Hematopoietic multipotent progenitor cell (in vitro differentiated cells): ENCODE results near the gene CILP2. TPM values are rescaled to one million over a fixed set of nuclear protein-coding genes. Genes with fewer than 3 reads are reported as not detected.

Experiments
- DNase-seq, 3 donors: peaks; one replicate each; pipeline ENCODE4 v3.0.0-alpha.2; 2011 to 2015; ENCODE audit warnings: low read depth in 2 of 3, low spot score in 2 of 3
- total RNA-seq: library from RNA; depleted of rRNA; stranded (reverse); fragments of >200 nt; gene quantifications from one replicate; pipeline ENCODE4 v1.2.3, GENCODE V29; 2012

The CILP2 gene
- total RNA-seq, 1 donor = 0.27 TPM

DNA sequence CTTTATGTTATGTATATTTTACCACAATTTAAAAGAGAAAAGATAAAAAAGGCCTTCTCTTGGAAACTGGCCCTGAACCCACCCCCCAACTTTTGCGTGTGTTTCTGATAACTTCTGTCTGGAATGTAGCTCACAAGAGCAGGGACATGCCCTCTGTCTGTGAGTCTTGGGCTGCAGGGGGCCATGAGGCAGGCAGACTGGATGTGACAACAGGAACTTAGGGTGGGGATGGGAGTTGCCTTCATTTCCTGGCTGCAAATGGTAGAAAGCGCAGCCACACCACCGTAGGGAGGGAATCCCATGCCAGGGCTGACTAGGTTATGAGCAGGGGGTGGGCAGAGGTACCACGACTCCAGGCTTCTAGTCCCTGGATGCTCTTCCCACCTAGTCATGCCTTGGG, 21.9 kb downstream of the CILP2 start:
- peak in 1 of 3 donors; percentile 52 for DNase-seq

DNA sequence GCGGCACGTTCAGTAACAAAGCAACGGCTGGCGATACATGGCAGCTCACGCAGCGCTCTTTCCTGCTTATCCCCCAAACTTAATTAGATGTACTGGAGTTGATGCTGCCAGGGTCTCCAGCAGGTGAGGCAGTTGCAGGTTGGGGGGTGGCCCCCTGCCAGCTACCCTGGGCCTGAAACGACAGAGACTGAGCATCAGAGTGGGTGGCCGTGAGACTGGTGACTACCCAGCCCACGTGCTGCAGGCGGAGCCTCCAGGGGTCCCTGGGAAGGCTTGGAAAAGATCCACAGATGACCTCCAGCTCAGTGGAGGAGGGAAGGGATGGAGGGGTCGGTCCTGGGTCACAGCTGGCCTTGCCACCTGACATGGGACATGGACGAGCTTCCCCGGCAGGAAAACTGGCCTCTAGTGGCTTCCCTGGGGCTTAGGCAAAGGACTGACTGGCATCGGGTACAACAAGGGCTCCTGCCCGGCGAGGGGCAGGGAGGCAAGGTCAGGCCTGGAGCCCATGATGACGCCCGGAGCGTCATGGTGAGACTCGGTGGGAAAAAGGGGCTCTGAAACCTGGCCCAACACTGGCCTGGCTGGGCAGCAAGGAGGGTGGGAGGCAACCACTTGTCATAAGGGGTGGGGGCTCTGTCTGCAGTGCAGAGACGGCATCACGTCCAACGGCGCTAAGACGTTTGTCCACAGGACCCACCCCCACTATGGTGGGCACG, 24.0 kb downstream of the CILP2 start:
- DNase-seq = no peak

DNA sequence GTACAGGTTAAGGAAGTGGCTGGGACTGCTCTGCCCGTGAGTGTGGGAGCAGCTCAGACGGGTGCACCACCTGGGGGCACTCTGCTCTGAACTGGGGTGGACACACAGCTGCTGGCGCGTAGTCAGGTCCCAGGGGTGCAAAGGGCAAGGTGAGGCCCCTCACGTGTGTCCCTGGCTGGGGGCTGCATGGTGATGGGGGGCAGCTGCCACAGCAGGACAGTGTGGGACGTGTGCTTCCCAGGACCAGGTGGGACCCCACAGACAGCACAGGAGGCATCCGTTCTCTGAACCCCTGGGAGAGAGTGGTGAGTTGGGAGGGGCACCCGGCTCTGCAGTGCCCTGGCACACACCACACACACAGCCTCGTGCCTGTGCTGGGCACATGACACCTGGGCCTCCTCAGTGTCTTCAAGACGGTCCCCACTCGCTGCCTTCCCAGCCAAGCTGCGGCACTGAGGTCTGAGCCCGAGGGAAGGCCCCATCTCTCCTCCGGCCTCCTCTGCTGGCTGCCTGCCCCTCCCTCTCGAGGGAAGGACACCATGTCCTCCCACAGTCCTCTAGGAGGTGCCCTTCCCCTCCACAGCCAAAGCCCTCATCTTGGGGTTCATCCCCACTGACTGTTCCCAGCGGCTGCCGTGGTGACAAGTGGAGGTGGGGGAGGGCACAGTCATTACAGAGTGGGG, 24.7 kb downstream of the CILP2 start:
- DNase-seq = no peak

DNA sequence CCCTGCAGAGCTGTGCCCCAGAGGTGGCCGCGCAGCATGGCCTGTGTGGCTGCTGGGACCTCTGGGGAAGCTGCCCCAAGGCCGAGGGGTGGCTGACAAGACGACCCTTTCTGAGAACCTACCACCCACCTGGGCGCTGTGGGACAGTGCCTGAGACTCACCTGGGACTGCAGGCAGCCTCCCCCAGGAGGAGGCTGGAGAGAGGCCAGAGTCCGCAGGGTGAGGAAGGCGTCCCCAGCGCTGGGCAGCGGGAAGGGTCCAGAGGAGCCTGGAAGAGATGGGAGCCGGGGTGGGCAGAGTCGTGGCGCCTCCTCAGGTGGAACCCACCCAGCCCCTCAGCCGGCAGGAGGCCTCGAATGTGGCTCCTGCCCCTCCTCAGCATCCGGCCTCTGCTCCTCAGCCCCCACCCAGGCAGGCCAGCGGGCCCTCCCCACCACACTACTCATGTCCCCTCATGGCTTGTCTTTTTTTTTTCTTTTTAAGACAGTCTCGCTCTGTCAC, 25.3 kb downstream of the CILP2 start:
- no peak for DNase-seq

DNA sequence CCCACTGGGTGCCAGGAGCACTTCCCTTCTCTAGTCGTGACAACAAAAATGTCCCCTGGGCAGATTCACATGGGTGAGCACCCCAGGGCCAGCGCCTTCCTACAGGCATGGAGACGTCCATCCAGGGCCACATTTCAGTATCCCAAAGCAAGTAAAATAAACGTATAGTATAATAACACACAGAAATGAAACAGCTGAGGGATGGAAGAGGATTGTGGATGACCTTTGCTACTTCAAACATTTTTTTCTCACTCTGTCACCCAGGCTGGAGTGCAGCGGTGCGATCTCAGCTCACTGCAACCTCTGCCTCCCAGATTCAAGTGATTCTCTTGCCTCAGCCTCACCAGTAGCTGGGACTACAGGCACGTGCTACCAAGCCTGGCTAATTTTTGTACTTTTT, 28.2 kb downstream of the CILP2 start:
- DNase-seq = no peak

DNA sequence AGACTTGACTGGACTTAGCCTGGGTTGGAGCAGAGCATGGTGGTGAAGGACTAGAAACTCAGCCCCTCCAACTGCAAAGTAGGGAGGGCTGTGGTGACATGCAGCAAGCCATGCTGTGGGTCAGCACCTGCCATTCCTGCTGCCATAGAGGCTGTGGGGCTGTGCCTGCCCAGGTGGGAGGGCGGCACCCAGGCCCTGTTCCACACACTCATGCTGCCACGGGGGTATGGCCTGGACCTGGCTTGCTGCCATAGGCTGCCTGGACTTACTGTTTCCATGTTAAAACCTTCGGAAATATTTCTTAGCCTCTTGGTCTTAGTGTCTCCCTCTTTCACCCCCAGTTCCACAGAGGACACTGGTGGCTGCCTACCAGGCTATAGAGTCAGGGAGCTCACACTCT, 29.3 kb downstream of the CILP2 start:
- no peak for DNase-seq

DNA sequence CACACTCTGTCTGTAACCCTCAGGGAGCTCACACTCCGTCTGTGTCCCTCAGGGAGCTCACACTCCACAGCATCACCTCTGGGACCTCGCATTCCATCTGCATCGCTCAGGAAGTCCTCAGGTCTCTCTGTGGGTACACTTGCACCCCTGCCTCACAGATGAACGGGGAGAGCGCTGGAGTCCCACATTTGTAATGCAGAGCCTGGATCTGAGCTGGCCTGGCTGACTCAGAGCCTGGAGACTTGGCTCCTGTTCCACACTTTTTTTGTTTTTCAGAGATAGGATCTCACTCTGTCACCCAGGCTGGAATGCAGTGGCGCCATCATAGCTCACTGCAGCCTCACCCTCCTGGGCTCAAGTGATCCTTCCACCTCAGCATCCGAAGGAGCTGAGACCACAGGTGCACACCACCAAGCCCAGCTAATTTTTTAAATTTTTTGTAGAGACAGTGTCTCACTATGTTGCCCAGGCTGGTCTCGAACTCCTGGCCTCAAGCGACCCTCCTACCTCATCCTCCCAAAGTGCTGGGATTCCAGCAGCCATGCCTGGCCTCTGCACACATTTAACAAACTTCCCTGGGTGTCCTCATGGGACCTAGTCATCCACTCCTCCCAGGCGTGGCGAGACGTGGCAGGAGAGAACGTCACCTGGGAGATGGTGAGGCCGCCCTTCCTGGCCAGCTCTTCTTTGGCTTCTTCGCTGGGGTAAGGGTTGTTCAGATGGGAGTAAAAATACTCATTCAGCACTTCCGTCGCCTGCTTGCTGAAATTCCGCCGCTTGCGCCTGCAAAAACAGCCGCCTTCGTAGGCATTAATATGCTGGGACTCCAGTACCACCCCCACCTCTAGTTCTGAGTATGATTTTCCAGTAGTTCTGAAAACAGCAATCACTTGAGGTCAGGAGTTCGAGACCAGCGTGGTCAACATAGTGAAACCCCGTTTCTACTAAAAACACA, 31.0 kb downstream of the CILP2 start:
- no peak for DNase-seq

DNA sequence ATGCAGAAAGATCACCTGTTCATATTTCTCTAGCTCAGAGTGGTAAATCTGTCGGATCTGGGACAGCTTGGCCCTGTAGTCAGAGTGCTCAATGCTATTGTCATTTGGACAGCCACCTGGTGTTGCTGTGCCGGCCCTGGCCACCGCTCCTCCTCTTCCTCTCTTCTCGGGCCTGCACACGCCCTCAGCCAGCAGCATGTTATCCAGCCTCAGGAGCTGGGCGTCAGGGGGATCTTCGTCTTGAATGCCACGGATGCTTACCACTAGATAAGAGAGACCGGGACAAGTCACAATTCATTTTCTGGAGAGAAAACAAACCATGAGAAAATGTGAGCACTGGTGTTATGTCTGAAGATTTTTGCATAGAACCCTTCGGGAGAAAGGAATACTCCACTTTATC, 32.5 kb downstream of the CILP2 start:
- no peak for DNase-seq

DNA sequence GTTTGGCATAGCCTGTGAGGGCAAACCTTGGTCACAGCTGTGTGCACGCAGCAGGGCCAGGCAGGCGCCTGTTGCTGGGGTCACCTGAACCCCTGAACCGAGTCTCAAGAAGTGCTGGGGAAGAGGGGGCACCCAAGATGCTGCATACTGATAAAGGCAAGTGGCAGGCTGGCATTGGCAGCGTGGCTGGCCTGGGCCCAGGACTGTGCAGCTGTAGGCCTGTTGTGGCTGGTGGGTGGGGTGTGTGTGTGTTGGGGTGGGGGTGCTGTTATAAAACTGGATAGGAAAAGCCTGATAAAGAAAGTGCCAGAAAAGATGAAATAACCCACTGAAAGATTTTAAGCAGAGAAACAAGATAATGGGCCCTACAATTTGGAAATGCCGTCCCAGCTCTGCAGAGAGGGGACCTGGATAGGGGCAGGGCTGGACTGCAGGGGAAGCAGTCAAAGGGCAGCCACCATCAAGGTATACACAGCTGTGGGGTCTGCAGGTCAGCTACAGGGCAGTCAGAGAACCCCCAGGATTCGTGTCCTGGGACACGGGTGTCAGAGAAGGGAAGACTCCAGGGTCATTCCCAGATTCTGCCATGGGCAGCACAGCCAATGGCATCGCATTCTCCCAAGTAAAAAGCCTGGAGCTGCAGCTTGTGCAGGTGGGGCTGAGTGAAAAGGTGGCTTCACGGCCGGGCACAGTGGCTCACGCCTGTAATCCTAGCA, 33.2 kb downstream of the CILP2 start:
- no peak for DNase-seq

DNA sequence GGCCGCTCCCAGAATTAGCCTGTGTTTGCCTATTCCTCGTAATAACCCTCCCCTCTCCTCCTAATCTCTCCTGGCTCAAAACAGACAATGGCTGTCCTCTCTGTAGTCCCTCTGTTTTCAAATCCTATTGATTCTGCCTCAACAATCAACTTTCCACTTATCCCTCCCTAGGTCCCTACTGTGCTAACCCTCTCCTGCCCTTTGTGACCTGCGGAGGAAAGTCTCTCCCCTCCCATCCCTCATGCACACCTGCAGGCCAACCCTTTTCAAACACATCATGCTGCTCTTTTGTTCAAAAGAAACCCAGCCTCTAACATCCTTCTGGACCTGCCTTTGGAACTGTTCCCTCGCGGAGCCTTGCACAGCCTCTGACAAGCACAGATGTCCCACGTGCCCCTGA, 37.3 kb downstream of the CILP2 start:
- DNase-seq = no peak

DNA sequence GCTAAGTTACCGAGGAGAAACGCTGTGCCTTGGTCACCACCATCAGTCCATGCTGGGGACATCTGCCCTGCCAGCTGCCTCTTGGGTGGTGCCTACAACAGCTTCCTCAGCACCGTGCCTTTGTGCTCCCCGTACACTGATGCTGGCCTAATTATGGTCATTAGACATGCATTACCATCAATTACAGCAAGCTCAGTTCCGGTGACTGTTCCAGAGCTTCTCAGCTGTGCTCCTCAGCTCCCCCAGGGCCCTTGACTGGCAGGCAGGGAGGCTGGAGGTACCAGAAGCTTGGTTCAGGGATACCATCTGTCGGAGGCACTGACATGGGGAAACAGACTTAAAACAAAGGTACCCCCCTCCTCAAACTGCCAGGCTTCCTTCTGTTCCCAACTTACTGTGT, 40.2 kb downstream of the CILP2 start:
- DNase-seq = no peak

DNA sequence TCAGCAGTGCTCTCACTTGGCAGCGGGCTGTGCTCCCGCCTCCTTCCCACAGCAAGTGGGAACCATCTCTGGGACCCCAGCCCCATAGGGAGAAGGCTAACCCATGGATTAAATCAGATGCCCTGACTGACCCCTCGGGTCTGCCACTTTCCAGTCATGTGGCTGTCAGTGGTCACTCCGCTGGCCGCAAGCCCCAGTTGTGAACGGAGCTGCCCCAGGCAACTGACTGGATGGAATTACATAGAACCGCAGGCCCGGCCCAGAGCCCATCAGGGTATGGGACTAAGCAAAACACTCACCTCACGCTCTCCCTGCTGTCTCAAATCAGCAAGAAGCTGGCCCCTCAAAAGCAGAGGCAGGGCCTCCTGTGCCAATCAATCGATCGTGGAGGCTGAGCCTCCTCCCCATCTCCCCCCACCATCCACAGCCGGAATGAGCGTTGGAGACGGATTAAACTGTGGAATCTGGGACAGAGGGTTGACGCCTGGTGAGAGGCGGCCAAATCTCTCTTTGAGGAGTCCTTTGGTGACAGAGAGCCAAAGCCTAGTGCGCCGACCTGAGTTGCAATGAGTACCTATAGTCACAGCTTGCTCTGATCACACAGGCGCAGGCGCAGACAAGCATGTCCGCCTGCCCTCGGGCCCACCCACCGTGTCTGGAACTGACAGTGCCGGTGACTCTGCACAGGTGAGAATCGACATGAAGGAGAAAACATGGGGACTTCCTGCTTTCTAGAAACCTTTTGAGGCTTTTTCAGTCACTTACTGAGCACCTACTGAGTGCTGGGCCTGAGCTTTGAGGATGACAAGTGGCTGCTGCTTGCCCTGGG, 41.7 kb downstream of the CILP2 start:
- DNase-seq = no peak

DNA sequence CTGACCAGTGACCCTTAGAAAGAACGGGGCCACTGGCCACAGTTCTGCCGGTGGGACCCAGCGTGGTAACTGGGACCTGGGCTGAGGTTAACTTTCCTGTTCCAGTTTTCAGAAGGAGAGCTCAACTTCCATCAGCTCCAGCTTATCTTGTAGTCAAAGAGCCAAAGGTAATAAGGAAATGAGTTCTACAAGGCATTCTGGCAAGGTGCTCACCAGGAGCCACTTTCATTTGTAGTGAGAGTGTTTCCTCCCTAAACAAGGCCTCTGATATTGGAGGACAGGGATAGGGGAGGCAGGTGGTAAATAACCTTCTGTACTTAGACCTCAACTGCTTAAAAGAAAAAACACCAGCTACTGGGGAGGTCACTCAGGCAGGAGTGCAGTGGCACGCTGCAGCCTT, 42.4 kb downstream of the CILP2 start:
- no peak for DNase-seq

DNA sequence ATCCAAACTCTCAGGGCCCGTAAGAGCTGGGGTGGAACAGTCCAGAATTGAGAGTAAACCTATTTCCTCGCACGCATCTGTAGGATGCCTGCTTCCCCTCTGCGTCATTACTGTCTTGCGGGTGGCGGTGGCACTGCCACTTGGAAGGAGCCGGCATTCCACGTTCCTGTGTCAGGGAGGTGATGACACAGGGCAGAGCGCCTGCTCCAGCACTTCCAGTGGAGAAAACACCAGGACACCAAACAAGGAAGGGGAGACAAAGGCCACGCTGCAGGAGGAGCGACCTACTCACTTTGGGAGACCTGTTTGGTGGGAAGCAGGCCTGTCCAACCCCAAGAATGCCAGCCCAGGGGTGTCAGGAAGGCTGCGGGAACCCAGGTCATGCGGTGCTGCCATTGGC, 43.3 kb downstream of the CILP2 start:
- no peak for DNase-seq

DNA sequence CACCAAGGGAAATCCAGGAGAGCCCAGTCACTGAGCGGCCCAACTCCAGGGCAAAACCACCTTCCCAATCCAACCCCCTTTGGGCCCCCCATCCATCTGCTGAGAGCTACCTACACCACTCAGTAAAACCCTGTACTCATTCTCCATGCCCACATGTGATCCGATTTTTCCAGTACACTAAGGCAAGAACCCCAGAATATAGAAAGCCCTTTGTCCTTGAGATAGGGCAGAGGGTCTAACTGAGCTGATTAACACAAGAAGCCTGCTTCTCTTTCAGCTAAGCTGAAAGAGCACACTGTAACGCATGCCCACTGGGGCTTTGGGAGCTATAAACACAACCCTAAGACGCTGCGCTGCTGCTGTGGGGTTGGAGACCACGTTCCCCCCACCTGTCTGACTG, 44.4 kb downstream of the CILP2 start:
- DNase-seq = no peak

DNA sequence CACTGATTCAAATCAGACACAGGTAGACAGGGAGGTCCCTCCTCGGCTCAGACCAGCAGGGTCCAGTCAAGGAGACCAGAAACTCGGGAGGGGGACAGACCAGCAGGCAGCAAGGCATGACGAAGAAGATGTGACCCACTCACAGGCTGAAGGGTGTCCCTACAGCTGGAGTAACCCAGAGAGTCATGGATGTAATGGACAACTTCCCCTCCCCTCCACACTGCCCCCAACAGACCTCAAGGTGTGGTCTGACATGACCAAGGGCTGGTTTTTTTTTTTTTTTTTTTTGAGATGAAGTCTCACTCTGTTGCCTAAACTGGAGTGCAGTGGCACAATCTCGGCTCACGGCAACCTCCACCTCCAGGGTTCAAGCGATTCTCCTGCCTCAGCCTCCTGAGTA, 46.3 kb downstream of the CILP2 start:
- no peak for DNase-seq

DNA sequence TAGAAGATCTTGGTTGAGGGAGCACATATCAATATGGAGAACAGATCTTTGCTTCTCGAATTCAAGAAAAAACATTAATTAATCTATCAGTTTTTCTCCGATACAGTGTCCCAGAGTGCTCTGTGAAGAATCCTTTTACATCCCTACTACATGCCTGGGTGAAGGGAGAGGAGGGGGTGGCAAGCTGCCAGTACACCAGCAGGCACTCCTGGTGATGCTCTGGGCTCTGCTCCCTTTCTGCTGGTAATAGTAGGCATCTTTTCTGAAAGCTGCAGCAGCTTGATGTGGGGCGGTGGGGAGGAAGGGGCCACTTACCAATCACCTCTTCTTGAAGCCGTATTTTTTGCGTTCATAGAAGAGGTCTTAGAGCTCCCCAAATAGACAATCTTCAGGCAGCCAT, 49.7 kb downstream of the CILP2 start:
- no peak for DNase-seq

DNA sequence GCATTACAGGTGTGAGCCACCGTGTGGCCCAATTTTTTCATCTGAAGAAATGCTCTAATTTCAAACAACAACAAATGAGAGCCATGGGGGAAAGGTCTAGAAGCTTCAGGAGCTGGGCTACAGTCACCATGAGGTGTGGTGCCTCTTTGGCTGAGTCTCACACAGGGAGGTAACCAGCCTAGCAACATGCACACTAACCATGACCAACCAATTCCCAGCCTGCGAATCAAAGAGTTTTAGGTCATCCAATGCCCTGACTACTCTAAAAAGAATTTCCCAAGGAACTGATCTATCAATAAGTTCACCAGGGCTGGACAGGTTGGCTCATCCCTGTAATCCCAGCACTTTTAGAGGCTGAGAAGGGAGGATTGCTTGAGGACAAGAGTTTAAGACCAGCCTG, 50.5 kb downstream of the CILP2 start:
- DNase-seq = no peak

DNA sequence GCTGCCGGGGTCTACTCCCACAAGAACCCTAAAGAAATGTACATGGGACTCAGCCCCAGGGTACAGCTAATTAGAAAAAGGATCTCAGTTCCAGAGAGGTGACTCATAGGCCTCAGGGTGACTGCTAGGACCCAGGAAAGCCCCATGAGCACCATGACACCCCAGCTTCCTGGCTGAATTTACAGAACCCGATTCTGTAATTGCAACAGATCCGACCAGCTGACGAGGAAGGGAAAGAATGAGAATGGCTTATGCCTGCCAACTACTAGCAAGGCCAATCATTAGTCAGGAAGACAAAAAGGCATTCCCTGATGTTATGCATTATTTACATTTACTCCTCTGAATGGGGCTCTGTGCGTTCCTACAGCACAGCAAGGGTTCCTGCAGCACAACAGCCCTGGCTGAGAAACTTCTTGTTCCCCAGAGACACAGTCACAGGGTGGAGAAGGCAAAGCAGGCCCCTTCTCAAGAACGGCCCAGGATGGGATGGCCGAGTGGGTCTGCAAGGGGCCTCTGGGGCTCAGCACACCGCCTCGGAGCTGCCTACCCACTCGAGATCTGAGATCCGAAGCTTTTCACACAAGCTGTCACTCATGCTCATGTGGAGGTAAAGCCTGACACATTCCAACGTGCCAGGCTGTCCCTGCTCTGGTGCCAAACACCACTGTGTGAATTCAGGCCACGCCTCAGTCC, 53.2 kb downstream of the CILP2 start:
- DNase-seq = no peak
